ENCODE results near the gene TAF10.
A peak's percentile ranks its signal among the peaks of the same experiment; 100 is the strongest.

The TAF10 gene

DNA sequence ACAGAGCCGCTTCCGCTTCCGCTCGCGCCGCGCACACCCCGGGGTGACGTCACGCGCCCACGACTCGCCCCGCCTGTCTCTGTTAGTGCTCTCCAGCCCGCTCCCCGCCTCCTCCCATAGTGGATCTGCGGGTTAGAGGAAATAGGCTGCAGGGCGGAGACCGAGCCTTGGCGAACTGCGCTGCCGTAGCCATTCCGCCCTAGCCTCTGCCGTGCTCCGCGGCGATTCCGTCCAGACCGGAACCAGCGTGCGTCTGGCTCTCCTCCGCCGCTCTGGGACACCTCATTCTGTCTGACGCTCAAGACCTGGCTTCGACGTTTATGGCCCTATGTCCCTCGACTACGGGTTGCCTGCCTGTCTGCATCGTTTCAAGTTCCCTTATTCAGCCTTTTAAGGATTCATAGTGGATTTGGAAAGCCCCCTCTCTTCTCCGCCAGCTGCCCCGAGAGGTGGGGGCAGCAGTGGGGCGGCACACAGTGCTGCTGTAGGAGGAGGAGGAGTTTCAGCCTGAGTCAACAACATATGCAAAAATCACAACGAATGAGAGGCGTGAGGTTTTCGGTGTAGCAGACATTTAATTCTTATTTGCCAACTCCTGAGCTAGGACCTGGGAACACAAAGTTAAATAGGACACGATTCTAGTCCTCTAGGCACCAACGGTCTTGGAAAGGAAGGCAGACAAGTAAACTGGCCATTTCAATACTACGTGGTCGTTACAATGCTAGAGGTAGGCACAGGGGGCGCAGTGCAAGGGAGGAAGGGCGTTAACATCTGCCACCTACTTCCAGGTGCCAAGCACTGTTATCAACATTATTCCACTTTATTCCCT is at the start of gene TAF10:
TSS of gene TAF10 (minus strand) at position 4 of the 829 bp plus-strand sequence. CDS start 27 bp downstream, outside the sequence.
- DNase-seq (ENCODE audit: low read depth): peak; percentile 98

DNA sequence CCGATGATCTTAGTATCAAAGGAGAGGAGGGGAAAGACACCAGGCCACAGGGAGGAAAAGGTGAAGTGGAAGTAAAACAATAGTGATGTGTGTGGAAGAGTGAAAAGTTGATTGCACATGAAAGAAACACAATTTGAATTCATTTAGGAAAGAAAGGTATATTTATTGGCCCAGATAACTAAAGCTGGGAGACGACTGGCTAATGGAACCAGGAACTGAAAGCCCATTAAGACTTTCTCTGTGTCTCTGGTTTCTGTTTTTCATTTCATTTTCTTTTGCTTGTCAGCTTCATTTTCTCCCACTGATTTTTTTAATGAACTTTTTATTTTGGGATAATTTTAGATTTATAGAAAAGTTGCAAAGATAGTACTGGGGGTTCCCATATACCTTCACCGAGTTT is 48.7 kb upstream of the TAF10 start:
- no peak for DNase-seq (ENCODE audit: low read depth)

DNA sequence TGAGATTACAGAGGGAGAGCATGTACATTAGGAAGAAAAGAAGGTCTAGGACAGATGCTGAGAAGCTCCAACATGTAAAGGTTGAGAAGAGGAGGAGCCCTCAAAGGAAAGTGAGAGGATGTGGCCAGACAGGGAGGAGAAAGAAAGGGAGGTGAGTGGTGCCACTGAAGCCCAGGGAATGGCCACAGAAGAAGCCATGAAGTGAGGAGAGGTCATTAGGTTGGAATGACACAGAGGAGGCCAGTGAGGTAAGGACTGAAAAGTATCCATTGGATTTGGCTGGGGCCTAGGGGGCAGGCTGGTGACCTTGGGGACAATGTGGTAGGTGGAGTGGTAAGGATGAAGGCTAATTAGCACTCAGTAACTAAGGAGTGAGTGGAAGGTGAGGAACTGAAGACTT is 46.6 kb upstream of the TAF10 start:
- no peak for DNase-seq (ENCODE audit: low read depth)

DNA sequence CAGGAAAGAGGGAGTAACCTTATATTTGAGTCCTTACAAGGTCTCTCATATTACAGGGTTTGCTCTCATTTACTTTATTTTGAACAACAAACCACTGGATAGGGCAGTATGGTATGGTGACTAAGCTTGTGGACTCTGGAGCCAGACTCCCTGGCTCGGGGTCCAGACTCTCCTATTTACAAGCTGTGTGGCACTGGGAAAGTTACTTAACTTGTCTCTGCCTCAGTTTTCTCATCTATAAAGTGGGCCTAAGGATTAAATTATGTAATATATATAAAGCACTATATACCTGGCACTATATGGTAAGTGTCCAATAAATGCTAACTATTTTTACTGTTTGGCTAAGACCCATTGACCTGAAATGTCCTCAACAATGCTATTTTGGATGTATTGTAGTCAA is 45.3 kb upstream of the TAF10 start:
- no peak for DNase-seq (ENCODE audit: low read depth)

DNA sequence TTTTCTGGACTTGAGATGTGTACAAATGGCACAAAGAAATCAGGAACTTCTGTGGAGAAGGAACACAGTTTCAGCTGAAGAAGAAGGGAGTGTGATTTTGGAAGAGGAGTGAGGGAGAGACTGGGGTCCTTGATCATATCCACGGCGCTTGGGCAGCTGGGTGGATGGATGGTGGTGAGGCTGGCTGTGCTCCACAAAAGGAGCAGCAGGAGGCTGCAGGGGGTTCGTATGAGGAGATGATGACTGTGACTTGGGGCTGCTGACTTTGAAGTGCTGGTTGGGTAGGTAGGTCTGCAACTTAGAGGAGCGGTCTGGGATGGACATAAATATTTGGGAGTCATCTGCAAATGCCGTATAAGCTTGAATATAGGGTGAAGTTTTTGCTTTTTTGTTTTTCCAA is 44.9 kb upstream of the TAF10 start:
- no peak for DNase-seq (ENCODE audit: low read depth)

DNA sequence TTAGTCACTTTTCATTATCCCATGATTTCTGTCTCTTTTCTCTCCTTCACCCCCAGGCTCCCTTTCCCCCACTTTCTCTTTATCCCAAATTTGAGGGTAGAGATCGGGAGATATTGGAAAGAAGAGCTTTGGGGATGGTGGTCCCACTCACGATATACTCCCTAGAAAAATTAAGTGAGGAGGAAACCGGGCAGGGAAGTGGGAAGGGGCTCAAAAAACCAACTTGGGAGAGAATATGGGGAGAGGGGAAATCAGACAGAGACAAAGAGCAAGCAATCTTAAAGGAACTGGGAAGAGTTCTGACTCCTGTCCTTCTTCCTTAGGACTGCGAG is 44.5 kb upstream of the TAF10 start:
- no peak for DNase-seq (ENCODE audit: low read depth)

DNA sequence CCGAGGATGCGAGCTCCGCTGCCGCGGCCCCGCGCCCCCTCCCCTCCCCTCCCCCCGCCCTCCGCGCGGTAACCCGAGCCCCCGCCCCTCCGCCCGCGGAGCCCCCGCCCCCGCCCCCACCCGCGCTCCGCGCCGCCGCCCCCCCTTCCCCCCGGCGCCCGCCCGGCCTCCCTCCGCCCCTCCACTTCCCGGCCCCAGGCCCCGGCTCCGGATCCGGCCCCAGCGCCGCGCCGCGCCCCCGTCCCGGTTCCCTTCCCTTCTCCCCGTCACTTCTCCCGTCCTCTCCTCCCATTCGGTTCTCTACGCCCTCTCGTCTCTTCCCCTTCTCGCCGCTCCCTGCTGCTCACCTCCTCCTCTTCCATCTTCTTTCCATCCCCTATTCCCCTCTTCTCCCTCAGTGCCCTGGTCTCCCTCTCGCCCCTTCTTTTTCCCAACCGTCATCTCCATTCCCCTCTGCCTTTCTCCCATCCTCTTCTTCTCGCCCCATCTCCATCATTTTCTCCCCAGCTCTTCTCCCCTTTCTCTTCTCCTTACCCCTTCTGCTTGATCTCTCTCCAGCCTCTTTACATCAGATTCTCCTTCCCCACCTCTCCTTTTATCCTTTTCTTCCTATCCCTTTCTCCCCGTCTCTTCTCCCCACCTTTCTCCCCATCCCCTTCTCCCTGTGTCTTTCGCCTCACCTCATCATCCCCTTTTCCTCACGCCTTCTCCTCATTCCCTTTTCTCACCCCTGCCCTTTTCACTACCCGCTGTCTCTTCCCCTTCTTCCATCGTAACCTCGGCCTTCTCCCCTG is 44.0 kb upstream of the TAF10 start, which contains the start of gene DCHS1:
TSS of gene DCHS1 (minus strand) at position 20 of the 794 bp plus-strand sequence. CDS start 14,196 bp downstream, outside the sequence.
- peak; percentile 32 for DNase-seq (ENCODE audit: low read depth)

DNA sequence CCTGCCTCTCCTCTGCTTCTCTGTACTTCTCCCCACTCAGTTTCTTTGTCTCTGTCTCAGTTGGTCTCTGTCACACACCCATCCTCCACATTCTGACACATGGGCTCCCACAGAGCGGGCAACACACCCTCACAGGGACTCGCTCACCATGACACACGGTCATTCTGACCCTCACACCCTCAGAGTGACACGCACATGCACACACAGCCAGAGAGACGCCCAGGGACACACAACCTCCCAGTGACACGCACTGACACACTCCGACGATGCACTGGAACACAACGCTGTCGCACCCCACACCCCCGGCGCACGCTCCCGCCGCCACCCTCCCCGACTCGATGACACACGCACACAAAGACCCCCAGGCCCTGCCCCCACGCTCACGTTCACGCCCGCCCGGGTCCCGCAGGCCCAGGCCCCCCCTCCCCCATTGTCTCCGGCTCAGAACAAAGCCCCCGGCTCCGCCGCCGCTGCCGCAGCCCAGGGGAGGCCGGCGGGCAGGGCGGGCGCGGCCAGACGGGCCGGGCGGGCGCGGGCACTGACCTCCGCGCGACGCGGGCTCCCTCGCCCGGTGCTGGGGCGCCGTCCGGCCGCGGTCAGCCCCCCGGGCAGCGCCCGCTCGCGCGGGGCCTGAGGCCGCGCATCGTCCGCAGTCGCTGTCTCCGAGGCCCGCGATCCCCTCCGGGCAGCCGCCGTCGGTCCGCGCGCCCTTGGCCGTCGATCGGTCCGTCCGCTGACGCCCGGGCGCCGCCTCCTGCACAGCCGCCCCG is 43.2 kb upstream of the TAF10 start:
- peak; percentile 51 for DNase-seq (ENCODE audit: low read depth)

DNA sequence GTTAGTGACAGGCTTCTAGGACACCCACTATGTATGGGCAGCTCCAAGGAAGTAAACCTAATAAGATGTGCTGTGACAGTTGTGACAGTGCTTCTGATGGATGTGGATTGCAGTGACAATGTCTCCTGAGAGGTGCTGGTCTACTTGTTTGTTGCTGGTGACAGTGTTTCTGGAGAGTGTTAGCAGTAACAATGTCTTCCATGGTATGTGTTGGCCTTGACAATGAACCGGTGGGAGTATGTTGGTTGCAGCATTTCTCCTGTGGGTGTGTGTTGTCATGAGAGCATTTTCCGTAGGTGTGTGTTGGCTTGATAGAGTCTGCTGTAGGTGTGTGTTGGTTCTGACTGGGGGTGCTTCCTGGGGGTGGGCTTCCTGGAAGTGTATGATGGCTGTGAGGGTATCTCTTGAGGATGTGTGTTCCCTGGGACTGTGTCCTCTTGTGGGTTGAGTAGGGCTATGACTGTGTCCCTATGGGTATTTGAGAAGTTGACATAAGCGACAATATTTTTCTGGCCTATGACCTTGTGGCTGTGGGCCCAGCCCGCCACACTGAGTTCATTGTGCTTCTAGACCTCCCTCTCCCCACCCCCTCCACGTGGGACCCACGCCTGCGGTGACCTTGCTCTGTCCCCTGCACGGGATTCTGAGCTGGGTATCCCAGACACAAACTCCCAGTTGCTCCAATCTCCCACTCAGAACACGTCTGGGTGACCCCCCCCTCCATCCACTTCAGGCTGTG is 42.4 kb upstream of the TAF10 start:
- DNase-seq (ENCODE audit: low read depth): no peak

DNA sequence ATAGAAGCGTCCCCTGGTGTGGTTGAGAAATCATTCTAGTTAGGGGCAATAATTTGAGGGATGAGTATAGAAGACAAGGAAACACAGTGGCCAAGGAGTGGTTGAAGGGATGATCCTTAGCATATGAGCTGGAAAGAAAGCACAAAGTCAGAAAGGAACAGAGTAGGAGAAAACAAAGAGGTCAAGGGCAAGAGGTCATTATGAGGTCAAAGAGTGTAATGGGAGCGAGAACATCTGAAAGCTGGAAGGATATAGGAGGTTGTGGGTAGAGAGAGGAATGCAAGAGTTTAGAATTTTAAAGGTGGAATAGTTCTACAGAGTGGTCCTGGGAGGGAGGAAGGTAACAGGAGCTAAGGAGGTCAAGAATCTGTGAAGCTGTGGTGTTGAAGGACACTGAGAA is 41.6 kb upstream of the TAF10 start:
- DNase-seq (ENCODE audit: low read depth): no peak

DNA sequence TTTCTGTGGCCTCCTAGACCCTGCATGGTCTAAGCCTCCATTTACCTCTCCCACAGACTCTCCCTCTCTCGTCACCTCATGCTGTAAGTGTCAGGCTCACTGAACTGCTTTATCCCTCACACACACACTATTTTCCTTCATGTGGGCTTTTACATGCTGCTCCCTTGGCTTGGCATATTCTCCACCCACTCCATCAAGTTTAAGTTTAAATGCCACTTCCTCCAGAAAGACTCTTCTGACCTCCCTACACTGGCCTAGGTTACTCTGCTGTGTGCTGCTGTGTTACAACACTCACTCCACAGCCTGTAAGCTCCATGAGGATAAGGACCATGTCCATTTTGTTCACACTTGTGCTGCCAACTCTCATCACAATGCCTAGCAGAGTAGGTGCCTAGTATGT is 41.1 kb upstream of the TAF10 start:
- DNase-seq (ENCODE audit: low read depth): no peak

DNA sequence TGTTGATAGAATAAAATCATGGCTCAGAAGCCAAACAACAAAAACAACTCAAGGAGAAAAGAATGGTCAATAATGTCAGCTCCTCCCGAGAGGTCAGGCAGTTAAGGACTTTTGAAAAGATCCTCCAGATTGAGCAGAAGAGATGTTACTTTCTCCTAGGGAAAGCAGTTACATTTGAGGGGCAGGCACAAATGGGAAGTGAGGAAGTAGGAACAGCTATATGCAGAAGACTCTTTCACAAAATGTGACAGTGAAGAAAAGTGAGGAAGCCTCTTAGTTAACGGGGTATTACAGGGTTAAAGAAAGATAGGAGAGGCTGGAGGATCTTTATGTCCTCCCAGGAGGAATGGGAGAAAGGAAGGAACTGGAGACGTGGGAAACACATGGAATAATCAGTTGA is 40.2 kb upstream of the TAF10 start:
- no peak for DNase-seq (ENCODE audit: low read depth)

DNA sequence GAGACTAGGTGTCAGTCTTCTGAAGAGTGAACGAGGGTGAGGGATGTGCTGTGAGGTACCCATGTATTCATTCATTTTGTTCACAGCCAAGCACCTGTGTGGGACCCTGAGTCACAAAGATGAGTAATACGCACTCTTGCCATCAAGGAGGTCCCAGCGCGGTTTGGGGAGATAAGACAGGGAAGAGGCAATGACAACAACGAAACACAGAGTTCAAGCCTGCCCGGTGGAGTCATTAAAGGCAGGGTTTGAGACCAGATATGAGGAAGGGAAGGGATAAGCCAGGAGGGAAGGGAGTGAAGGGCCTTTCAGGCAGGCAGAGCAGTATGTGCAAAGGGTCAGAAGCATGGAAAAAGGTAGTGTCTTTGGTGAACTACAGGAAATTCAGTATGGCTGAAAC is 39.0 kb upstream of the TAF10 start:
- peak; percentile 29 for DNase-seq (ENCODE audit: low read depth)

DNA sequence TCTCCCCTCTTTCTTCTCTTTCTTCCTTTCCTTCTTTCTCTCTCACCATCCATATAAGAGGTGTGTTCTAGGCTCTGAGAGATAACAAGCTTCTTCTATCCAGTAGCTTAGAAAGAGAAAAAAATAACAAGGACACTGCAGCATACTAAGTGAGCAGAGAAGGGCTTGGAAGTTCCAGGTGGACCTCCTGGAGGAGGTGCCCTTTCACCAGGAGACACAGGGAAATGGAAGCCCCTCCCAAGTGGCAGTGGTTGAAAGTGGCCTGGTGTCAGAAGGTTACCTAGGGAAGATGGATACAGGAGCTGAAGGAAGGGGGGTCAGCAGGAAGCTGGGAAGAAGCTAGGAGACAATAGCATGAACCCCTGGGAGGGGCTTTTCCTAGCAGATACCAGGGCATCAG is 38.1 kb upstream of the TAF10 start:
- DNase-seq (ENCODE audit: low read depth): no peak

DNA sequence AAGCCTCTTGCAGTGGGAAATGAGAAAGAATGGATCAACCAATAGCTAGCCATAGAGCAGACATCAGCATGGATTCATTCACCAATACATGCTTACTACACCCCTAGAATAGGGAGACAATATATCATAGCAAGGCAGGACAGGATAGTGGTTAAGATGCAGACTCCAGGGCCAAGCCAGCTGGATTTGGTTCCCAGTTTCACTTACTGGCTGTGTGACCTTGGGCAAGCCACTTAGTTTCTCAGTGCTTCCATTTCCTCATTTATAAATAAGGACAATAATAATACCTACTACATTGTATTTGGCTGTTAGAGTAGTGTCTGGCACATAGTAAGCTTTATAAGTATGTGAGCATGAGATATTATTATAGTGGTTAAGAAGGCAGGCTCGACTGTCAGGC is 36.5 kb upstream of the TAF10 start:
- no peak for DNase-seq (ENCODE audit: low read depth)

DNA sequence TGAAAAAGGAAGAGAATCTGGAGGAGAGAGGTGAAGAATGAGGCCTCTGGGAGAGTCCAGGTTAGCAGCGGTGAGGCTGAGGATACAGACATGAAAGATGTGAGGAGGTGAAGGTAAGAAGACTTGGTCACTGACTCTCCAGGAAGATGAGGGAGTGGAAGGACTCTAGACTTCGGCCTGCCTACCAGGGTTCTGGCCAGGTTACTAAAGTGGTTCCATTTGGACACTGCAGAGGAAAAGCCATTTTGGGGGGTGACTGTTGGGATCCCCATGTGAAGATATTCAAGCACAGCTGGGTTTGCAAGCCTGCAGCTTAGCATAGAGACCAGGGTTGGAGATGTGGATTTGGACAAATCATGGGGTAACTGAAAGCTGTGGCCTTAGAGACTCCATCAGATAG is 35.8 kb upstream of the TAF10 start:
- no peak for DNase-seq (ENCODE audit: low read depth)

DNA sequence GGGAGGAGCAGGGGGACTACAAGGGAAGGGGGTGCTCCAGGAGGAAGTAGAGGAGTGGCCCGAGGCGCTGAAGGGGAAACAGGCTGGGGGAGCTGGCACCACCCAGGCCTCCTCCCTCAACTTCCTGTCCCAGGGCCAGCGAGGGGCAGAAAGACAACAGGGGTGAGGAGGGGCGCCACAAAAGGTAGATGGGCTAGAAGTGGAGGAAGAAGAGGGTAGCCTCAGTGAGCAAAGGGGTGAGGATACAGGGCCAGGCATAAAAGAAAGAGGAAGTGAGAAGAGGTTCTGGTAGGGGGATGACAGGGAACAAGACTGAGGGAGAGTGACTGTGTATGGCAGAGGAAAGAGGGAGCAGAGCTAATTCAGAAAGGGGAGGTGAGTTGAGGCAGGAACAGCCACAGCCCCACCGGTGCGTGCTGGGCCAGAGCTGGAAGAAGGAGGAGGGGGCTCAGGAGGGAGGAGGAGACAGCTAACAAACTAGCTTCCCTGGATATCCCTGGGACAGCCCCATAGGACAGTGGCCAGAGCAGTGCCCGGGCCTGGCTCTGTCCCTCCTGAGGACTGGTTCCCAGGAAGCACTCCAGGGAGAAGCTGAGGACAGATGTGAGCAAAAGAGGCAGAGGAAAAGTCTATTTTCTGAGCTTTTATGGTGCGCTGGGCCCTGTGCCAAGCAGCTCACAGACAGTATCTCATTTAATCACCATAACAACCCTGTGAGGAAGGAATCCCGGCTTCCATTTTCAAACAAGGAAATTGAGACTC is 35.1 kb upstream of the TAF10 start:
- DNase-seq (ENCODE audit: low read depth): no peak

DNA sequence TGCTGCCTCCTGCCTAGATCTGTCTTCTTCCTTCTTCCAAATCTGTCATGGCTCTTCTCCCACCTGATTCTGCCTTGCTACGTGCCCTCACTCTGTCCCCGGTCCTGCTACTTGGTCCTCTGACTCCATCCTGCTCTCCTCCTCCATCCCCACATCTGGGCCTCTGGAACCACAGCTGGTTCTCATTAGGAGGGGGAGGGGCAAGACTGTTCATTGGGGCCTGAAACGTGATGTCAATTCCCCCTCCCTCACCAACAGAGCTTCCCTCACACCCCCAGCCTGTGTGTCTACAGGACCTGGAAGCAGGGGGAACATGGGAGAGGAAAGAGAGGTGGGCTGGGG is 34.5 kb upstream of the TAF10 start:
- DNase-seq (ENCODE audit: low read depth): no peak

DNA sequence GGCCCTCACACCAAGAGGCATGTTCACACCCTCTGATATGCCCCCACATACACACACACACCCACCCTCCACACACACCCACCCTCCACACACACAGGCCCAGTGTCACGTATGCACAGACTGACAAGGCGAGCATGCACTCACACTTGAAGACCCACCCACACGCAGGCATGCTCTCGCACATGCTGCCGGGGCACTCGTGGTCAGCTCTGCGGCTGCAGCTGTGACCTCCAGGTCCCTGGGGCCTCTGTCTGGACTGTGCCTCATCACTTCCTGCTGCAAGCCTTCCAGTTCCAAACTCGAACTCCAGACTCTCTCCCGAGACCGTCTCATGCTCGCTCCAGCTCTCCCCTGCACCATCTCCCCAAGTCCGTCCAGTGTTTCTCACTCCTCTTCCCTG is 34.1 kb upstream of the TAF10 start:
- peak; percentile 82 for DNase-seq (ENCODE audit: low read depth)

DNA sequence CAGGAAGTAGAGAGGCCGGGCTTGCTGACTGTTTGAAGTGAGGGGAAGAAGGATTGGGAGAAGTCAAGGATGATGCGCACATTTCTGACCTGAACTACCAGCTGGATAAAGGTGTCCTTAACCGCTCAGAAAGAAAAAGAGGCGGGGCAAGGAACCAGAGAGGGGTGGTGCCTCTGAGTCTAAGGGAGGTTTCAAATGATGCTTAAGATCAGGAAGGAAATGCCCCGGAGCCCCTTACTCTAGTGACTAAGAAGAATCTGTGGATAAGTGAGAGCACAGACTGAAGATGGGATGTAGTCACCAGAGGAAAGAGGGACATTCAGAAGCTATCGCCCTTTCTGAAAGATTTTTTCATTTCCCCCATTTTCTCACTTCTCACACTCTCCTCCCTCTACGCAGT is 30.9 kb upstream of the TAF10 start:
- DNase-seq (ENCODE audit: low read depth): no peak

DNA sequence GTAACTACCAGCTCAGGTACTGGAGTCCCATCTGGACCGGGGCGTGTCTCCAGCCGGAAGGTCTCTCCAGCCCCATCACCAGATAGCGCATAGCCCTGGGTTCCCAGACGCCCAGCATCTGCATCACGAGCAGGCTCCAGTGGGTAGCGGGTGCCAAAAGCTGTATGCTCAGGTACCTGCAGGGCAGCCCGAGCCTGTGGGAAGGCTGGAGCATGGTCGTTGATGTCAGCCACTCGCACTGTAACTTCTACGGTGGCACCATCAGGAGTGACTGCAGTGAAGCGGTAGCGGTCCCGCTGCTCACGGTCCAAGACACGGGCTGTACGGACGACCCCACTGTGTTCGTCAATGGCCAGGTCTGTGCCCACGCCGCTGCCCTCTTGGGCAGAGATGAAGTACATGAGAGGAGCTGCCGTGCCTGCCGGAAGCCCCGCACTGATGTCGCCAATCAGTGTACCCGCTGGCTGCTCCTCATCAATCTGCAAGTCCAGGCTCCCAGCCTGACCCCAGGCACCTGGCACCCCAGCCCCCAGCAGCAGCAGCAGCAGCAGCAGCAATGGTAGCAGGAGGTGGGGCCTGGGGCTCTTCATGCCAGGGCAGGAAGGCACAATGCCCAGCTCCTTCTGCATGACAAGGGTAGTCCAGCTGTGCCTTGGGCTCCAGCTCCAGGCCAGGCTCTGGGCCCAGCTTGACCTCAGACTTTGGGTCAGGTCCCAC is 29.1 kb upstream of the TAF10 start:
- DNase-seq (ENCODE audit: low read depth): no peak

Data from ELR (cell line).